SH-SY5Y (cell line): ENCODE results near the gene SNRNP200.

Experiments used
- GATA2 ChIP-seq: IDR thresholded peaks from 2 replicates; pipeline ENCODE4 v1.6.1; 2011; ENCODE audit warnings: mild to moderate bottlenecking, low read depth, low read length
- GATA3 ChIP-seq: IDR thresholded peaks from 2 replicates; pipeline ENCODE4 v1.6.1; 2011; ENCODE audit warnings: low read depth, mild to moderate bottlenecking, low read length, moderate library complexity

- TF ChIP-seq GATA2, result no peak
- TF ChIP-seq GATA3, result no peak
These were observed 19.9 kb upstream of the SNRNP200 start, which contains the start of gene ITPRIPL1 for GRCh38 chr2:96325041-96325883.
